T-helper 2 cell treated with Interferon-gamma antibody and Interleukin-4, amounts not matched to agents 5 μg/mL and 100 μg/mL, for 36 hours (primary cell): ENCODE data around the gene RUNDC1.
"Not testable (repeated sequence)": the region's sequence is repeated elsewhere in the genome, so short reads cannot be mapped to it uniquely, and the experiment has no call there.

Experiments
- DNase-seq: peaks from one replicate; pipeline ENCODE4 v3.0.0; 2021; ENCODE audit warnings: low spot score
- H3K27ac Mint-ChIP-seq: one replicate; pipeline ENCODE4 v1.8.0; 2021; ENCODE audit warnings: mild to moderate bottlenecking, mixed read lengths
- H3K27me3 Mint-ChIP-seq: one replicate; pipeline ENCODE4 v1.8.0; 2021; ENCODE audit warnings: low read depth, mixed read lengths
- H3K36me3 Mint-ChIP-seq: one replicate; pipeline ENCODE4 v1.8.0; 2021; ENCODE audit warnings: low read depth, mixed read lengths
- H3K4me1 Mint-ChIP-seq: one replicate; pipeline ENCODE4 v1.8.0; 2021; ENCODE audit warnings: low read depth, mixed read lengths
- H3K4me3 Mint-ChIP-seq: one replicate; pipeline ENCODE4 v1.8.0; 2022; ENCODE audit warnings: mild to moderate bottlenecking, moderate library complexity, mixed read lengths
- H3K9me3 Mint-ChIP-seq: one replicate; pipeline ENCODE4 v1.8.0; 2021; ENCODE audit warnings: mixed read lengths

The RUNDC1 gene

GRCh38 chr17:42980274-42980765 is at the start of gene RUNDC1:
Gene RUNDC1 (plus strand): TSS chr17:42980565. CDS start chr17:42980577, 12 bp downstream.
- Mint-ChIP-seq H3K36me3 (peaks cover 16% of the 10 kb centered on the region), H3K4me3 (peak within 1 kb of the TSS; percentile 95), H3K27ac (peak within 1 kb of the TSS; percentile 96), H3K9me3 (no peaks in the 10 kb centered on the region), H3K27me3 (no peaks in the 10 kb centered on the region), H3K4me1 (peaks cover 27% of the 10 kb centered on the region)
- DNase-seq = peak; percentile 89

- H3K4me1 Mint-ChIP-seq = no peaks in the 10 kb centered on the region
- H3K9me3 Mint-ChIP-seq = no peaks in the 10 kb centered on the region
- H3K27ac Mint-ChIP-seq = no peak overlapping the region
- peaks cover 2% of the 10 kb centered on the region for H3K27me3 Mint-ChIP-seq
- H3K4me3 Mint-ChIP-seq = no peak overlapping the region
- no peaks in the 10 kb centered on the region for H3K36me3 Mint-ChIP-seq
- peak; percentile 11 for DNase-seq
These were observed 42.4 kb upstream of the RUNDC1 start for GRCh38 chr17:42937712-42938596.

GRCh38 chr17:42944211-42944610 is 36.2 kb upstream of the RUNDC1 start:
- H3K36me3 Mint-ChIP-seq = peaks cover 4% of the 10 kb centered on the region
- DNase-seq = no peak
- H3K27ac Mint-ChIP-seq = no peak overlapping the region
- no peaks in the 10 kb centered on the region for H3K27me3 Mint-ChIP-seq
- H3K4me1 Mint-ChIP-seq = no peaks in the 10 kb centered on the region
- H3K9me3 Mint-ChIP-seq = no peaks in the 10 kb centered on the region
- H3K4me3 Mint-ChIP-seq = no peak overlapping the region

- Mint-ChIP-seq H3K9me3 (no peaks in the 10 kb centered on the region), H3K4me1 (no peaks in the 10 kb centered on the region), H3K27me3 (no peaks in the 10 kb centered on the region), H3K4me3 (no peak overlapping the region), H3K27ac (no peak overlapping the region), H3K36me3 (peaks cover 22% of the 10 kb centered on the region)
- DNase-seq = no peak
These were observed 33.6 kb upstream of the RUNDC1 start for GRCh38 chr17:42946812-42947211.

- Mint-ChIP-seq H3K4me1 (no peaks in the 10 kb centered on the region), H3K9me3 (no peaks in the 10 kb centered on the region), H3K27ac (no peak overlapping the region), H3K36me3 (peaks cover 36% of the 10 kb centered on the region), H3K4me3 (no peak overlapping the region), H3K27me3 (no peaks in the 10 kb centered on the region)
- DNase-seq = no peak
These were observed 30.2 kb upstream of the RUNDC1 start for GRCh38 chr17:42950044-42950783.

GRCh38 chr17:42953669-42954068 is 26.7 kb upstream of the RUNDC1 start:
- no peaks in the 10 kb centered on the region for H3K9me3 Mint-ChIP-seq
- DNase-seq = no peak
- H3K4me3 Mint-ChIP-seq = no peak overlapping the region
- H3K36me3 Mint-ChIP-seq = peaks cover 49% of the 10 kb centered on the region
- no peaks in the 10 kb centered on the region for H3K27me3 Mint-ChIP-seq
- H3K27ac Mint-ChIP-seq = no peak overlapping the region
- H3K4me1 Mint-ChIP-seq = no peaks in the 10 kb centered on the region

GRCh38 chr17:42964161-42964932 is 16.0 kb upstream of the RUNDC1 start, which contains the start of gene AARSD1:
Gene AARSD1 (minus strand): TSS chr17:42964454. CDS start chr17:42964440, 14 bp downstream.
- Mint-ChIP-seq H3K4me1 (peaks cover 10% of the 10 kb centered on the region), H3K4me3 (peak within 1 kb of the TSS; percentile 99), H3K27ac (peak within 1 kb of the TSS; percentile 98), H3K27me3 (peaks cover 2% of the 10 kb centered on the region), H3K9me3 (no peaks in the 10 kb centered on the region), H3K36me3 (peaks cover 29% of the 10 kb centered on the region)
- DNase-seq = peak; percentile 92

- Mint-ChIP-seq H3K36me3 (peaks cover 11% of the 10 kb centered on the region), H3K27ac (no peak overlapping the region), H3K9me3 (no peaks in the 10 kb centered on the region), H3K27me3 (peaks cover 2% of the 10 kb centered on the region), H3K4me1 (peaks cover 10% of the 10 kb centered on the region), H3K4me3 (no peak overlapping the region)
- no peak for DNase-seq
These were observed 12.4 kb upstream of the RUNDC1 start for GRCh38 chr17:42967925-42968324.

GRCh38 chr17:42969001-42969581 is 11.3 kb upstream of the RUNDC1 start:
- Mint-ChIP-seq H3K36me3 (peaks cover 5% of the 10 kb centered on the region), H3K27me3 (peaks cover 2% of the 10 kb centered on the region), H3K9me3 (no peaks in the 10 kb centered on the region), H3K27ac (no peak overlapping the region), H3K4me3 (no peak overlapping the region), H3K4me1 (peaks cover 5% of the 10 kb centered on the region)
- DNase-seq = no peak

- Mint-ChIP-seq H3K36me3 (no peaks in the 10 kb centered on the region), H3K27me3 (no peaks in the 10 kb centered on the region), H3K4me1 (peaks cover 4% of the 10 kb centered on the region), H3K9me3 (no peaks in the 10 kb centered on the region), H3K4me3 (no peak overlapping the region), H3K27ac (no peak overlapping the region)
- DNase-seq = no peak
These were observed 8.8 kb upstream of the RUNDC1 start for GRCh38 chr17:42971589-42971988.

GRCh38 chr17:42973323-42973722 is 7.0 kb upstream of the RUNDC1 start:
- not testable (repeated sequence) for H3K27me3 Mint-ChIP-seq, H3K27ac Mint-ChIP-seq, H3K4me3 Mint-ChIP-seq, H3K4me1 Mint-ChIP-seq, H3K36me3 Mint-ChIP-seq, DNase-seq, H3K9me3 Mint-ChIP-seq

GRCh38 chr17:42975265-42975664 is 5.1 kb upstream of the RUNDC1 start:
- Mint-ChIP-seq H3K4me1 (peaks cover 14% of the 10 kb centered on the region), H3K36me3 (no peaks in the 10 kb centered on the region), H3K9me3 (no peaks in the 10 kb centered on the region), H3K4me3 (no peak overlapping the region), H3K27me3 (no peaks in the 10 kb centered on the region), H3K27ac (no peak overlapping the region)
- no peak for DNase-seq

- H3K27me3 Mint-ChIP-seq, H3K36me3 Mint-ChIP-seq, H3K4me3 Mint-ChIP-seq, H3K27ac Mint-ChIP-seq, H3K9me3 Mint-ChIP-seq, DNase-seq: not testable (repeated sequence)
- peaks cover 14% of the 10 kb centered on the region for H3K4me1 Mint-ChIP-seq
These were observed 4.7 kb upstream of the RUNDC1 start for GRCh38 chr17:42975701-42976100.
